Measurements from ENCODE around the gene DUSP10. TPM values are rescaled to one million over a fixed set of nuclear protein-coding genes. Genes with fewer than 3 reads are reported as not detected.

Gene DUSP10
- total and polyA plus RNA-seq, 8 donors, result 1.0 to 50.0 (median 3.0) TPM

- peaks cover 0 to 8% (median 0%) of the 10 kb centered on the region in 4 donors for H3K9me3 ChIP-seq
- H3K36me3 ChIP-seq, result no peaks in the 10 kb centered on the region
- no peak overlapping the region for H3K4me3 ChIP-seq
- H3K27me3 ChIP-seq, result no peaks in the 10 kb centered on the region
- no peak for DNase-seq
- WGBS, 5 donors, result 68 to 95% (median 92%) methylated on average over 2 of the region's 2 CpGs
- intact Hi-C loops (cut with DNase I; ENCODE audit: low total_unique reads), result no loop called here
- TF ChIP-seq EP300 (IDR thresholded peaks at IDR 0.05), result no peak
- TF ChIP-seq CTCF (IDR thresholded peaks at IDR 0.05), result no peak
- TF ChIP-seq POLR2AphosphoS5 (IDR thresholded peaks at IDR 0.05), result no peak
- TF ChIP-seq POLR2A (IDR thresholded peaks at IDR 0.05), result no peak
- no peak overlapping the region for H3K27ac ChIP-seq
- peaks cover 6 to 59% (median 41%) of the 10 kb centered on the region in 4 donors for H3K4me1 ChIP-seq
Observed at GRCh38 chr1:221720545-221720944, 21.3 kb downstream of the DUSP10 start.

- 90 to 100% (median 97%) methylated on average over 2 of the region's 2 CpGs for WGBS, 5 donors
- no peak for TF ChIP-seq POLR2A (IDR thresholded peaks at IDR 0.05)
- TF ChIP-seq EP300 (IDR thresholded peaks at IDR 0.05), result no peak
- no peak for TF ChIP-seq CTCF (IDR thresholded peaks at IDR 0.05)
- TF ChIP-seq POLR2AphosphoS5 (IDR thresholded peaks at IDR 0.05), result no peak
- Histone ChIP-seq H3K27me3 (no peaks in the 10 kb centered on the region), H3K4me3 (no peak overlapping the region), H3K4me1 (peaks cover 8 to 59% (median 40%) of the 10 kb centered on the region in 4 donors), H3K27ac (no peak overlapping the region), H3K36me3 (no peaks in the 10 kb centered on the region), H3K9me3 (peaks cover 0 to 8% (median 0%) of the 10 kb centered on the region in 4 donors)
- no peak for DNase-seq
- intact Hi-C loops (cut with DNase I; ENCODE audit: low total_unique reads), result no loop called here
Observed at GRCh38 chr1:221719987-221720386, 21.9 kb downstream of the DUSP10 start.

DNA sequence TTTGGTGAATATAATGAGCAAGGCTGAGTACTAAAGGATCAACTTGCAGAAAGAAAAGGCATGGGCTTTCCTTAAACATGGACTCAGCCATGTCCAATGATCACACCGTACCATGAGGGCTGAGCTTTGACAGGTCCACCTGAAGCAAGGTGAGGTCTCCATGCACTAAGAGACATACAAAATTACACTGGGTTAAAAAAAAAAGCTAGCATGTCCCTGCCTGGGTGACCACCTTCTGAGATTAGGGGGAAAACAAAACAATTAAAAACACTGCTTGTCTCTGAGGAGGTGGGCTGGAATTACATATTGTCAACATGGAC lies 22.7 kb downstream of the DUSP10 start:
- WGBS, 5 donors, result 73 to 95% (median 90%) methylated on average over 1 of the region's 1 CpG
- Histone ChIP-seq H3K4me1 (peaks cover 4 to 59% (median 39%) of the 10 kb centered on the region in 4 donors), H3K36me3 (no peaks in the 10 kb centered on the region), H3K27me3 (no peaks in the 10 kb centered on the region), H3K4me3 (no peak overlapping the region), H3K27ac (peak overlapping the region in 2 of 5 donors; percentile 5 to 74), H3K9me3 (peaks cover 0 to 8% (median 0%) of the 10 kb centered on the region in 4 donors)
- TF ChIP-seq POLR2A (IDR thresholded peaks at IDR 0.05) (no peak), EP300 (IDR thresholded peaks at IDR 0.05) (no peak), CTCF (IDR thresholded peaks at IDR 0.05) (no peak), POLR2AphosphoS5 (IDR thresholded peaks at IDR 0.05) (no peak)
- intact Hi-C loops (cut with DNase I; ENCODE audit: low total_unique reads), result no loop called here
- DNase-seq, result no peak

GRCh38 chr1:221718381-221719277 lies 23.3 kb downstream of the DUSP10 start:
- intact Hi-C loops (cut with DNase I; ENCODE audit: low total_unique reads), result no loop called here
- peak in 1 of 2 donors; percentile 83 for DNase-seq
- TF ChIP-seq EP300 (IDR thresholded peaks at IDR 0.05) (no peak), POLR2AphosphoS5 (IDR thresholded peaks at IDR 0.05) (peak in 1 of 3 donors; percentile 41)
- Histone ChIP-seq H3K9me3 (peaks cover 0 to 4% (median 0%) of the 10 kb centered on the region in 4 donors), H3K4me1 (peaks cover 4 to 60% (median 39%) of the 10 kb centered on the region in 4 donors), H3K36me3 (no peaks in the 10 kb centered on the region), H3K27me3 (no peaks in the 10 kb centered on the region), H3K4me3 (no peak overlapping the region), H3K27ac (peak overlapping the region in 4 of 5 donors; percentile 5 to 74 (median 15))
- WGBS, 5 donors, result 26 to 36% (median 32%) methylated on average over 5 of the region's 5 CpGs

DNA sequence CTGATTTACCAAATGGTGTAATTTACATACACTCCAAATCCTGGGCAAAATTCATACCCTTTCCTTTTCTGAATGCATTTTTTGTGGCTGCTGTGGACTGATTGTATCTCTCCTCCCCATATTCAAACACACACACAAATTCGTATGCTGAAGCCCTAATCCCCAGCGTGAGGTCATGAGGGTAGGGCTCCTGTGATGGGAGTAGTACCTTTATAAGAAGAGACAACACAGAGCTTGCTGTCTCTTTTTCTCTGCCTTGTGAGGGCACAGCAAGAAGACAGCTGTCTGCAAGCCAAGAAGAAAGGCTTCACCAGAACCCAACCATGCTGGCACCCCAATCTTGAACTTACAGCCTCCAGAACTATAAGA lies 24.4 kb downstream of the DUSP10 start:
- WGBS, 5 donors, result 40 to 67% (median 56%) methylated on average over 2 of the region's 2 CpGs
- Histone ChIP-seq H3K27ac (peak overlapping the region in 4 of 5 donors; percentile 27 to 74 (median 38)), H3K36me3 (no peaks in the 10 kb centered on the region), H3K4me1 (peaks cover 4 to 68% (median 39%) of the 10 kb centered on the region in 4 donors), H3K9me3 (no peaks in the 10 kb centered on the region), H3K27me3 (no peaks in the 10 kb centered on the region), H3K4me3 (no peak overlapping the region)
- TF ChIP-seq CTCF (IDR thresholded peaks at IDR 0.05), result no peak
- TF ChIP-seq POLR2A (IDR thresholded peaks at IDR 0.05), result no peak
- TF ChIP-seq EP300 (IDR thresholded peaks at IDR 0.05), result no peak
- no peak for TF ChIP-seq POLR2AphosphoS5 (IDR thresholded peaks at IDR 0.05)
- intact Hi-C loops (cut with DNase I; ENCODE audit: low total_unique reads), result no loop called here
- peak in 1 of 2 donors; percentile 31 for DNase-seq

Data from stomach (tissue), 9 donors.